H1 (cell line): ENCODE measurements around the gene AMPH. TPM values are rescaled to one million over a fixed set of nuclear protein-coding genes. Genes with fewer than 3 reads are reported as not detected.

Experiments used
- CBX5 ChIP-seq: fragments of 300-800, 300-1000 bp; sonication (generic); IDR thresholded peaks from 2 replicates; pipeline ENCODE4 v1.7.1; 2016; ENCODE audit warnings: antibody characterized with exemption, low read length, low read depth
- CHD1 ChIP-seq: IDR thresholded peaks from 2 replicates; pipeline ENCODE4 v1.6.1; 2012; ENCODE audit warnings: low read depth, low read length, improper control_type of control experiment
- CTBP2 ChIP-seq: IDR thresholded peaks from 2 replicates; pipeline ENCODE4 v1.7.0; 2011; ENCODE audit warnings: borderline replicate concordance, mild to moderate bottlenecking, moderate library complexity, mixed read lengths, low read length; ENCODE audit not compliant: insufficient read depth, insufficient read length
- EGR1 ChIP-seq: IDR thresholded peaks from 2 replicates; pipeline ENCODE4 v1.6.1; 2011; ENCODE audit warnings: low read depth, low read length, borderline replicate concordance
- GTF2F1 ChIP-seq: IDR thresholded peaks from 2 replicates; pipeline ENCODE4 v1.6.1; 2012; ENCODE audit warnings: low read depth, low read length, improper control_type of control experiment, borderline replicate concordance
- KDM1A ChIP-seq: fragments of 200-600, 300-600 bp; sonication (generic); IDR thresholded peaks from 2 replicates; pipeline ENCODE4 v1.7.1; 2016; ENCODE audit warnings: mild to moderate bottlenecking, low read length, borderline replicate concordance
- KDM4A ChIP-seq: IDR thresholded peaks from one replicate; pipeline ENCODE4 v1.7.1; 2012; ENCODE audit warnings: low read depth, mild to moderate bottlenecking, moderate library complexity, low read length, inconsistent platforms; ENCODE audit not compliant: severe bottlenecking
- KDM5A ChIP-seq: fragments of 200-600 bp; IDR thresholded peaks from 2 replicates; pipeline ENCODE4 v1.7.1; 2012; ENCODE audit warnings: mild to moderate bottlenecking, low read length, inconsistent platforms, mixed read lengths
- POLR2A ChIP-seq, 2 experiments: IDR thresholded peaks; 1 replicate in 1 of 2; 2 replicates in 1 of 2; pipeline ENCODE4 v1.6.1; 2011; ENCODE audit warnings: low read depth in 2 of 2, low read length in 2 of 2, mild to moderate bottlenecking in 2 of 2; ENCODE audit errors: control extremely low read depth in 1 of 2
- RAD21 ChIP-seq, 2 experiments: IDR thresholded peaks in 1 of 2; conservative IDR thresholded peaks in 1 of 2; 2 replicates each; pipeline ENCODE4 v1.6.1; 2011; ENCODE audit warnings: low read depth in 2 of 2, low read length in 2 of 2, improper control_type of control experiment in 1 of 2, inconsistent platforms in 1 of 2, mild to moderate bottlenecking in 1 of 2, moderate library complexity in 1 of 2
- RXRA ChIP-seq: IDR thresholded peaks from 2 replicates; pipeline ENCODE4 v1.6.1; 2011; ENCODE audit warnings: low read depth, mild to moderate bottlenecking, low read length, moderate library complexity; ENCODE audit not compliant: insufficient read depth
- SAP30 ChIP-seq: fragments of 300-600 bp; sonication (generic); IDR thresholded peaks from 2 replicates; pipeline ENCODE4 v1.7.1; 2012; ENCODE audit warnings: low read length, moderate library complexity, mild to moderate bottlenecking, inconsistent platforms; ENCODE audit not compliant: insufficient read depth, insufficient replicate concordance
- SIRT6 ChIP-seq: IDR thresholded peaks from one replicate; pipeline ENCODE4 v1.7.1; 2012; ENCODE audit warnings: low read length, inconsistent platforms
- SP1 ChIP-seq: IDR thresholded peaks from 2 replicates; pipeline ENCODE4 v1.6.1; 2011; ENCODE audit warnings: low read depth, low read length
- SP4 ChIP-seq: IDR thresholded peaks from 2 replicates; pipeline ENCODE4 v1.6.1; 2012; ENCODE audit warnings: low read length, inconsistent platforms
- TEAD4 ChIP-seq: IDR thresholded peaks from 2 replicates; pipeline ENCODE4 v1.6.1; 2012; ENCODE audit warnings: low read depth, low read length, inconsistent platforms, mixed read lengths
- USF2 ChIP-seq: IDR thresholded peaks from 2 replicates; pipeline ENCODE4 v1.6.1; 2011; ENCODE audit warnings: low read length, improper control_type of control experiment
- polyA plus RNA-seq, 7 experiments: library from polyadenylated mRNA; depleted of rRNA in 3 of 7; stranded (reverse) in 5 of 7; unstranded in 2 of 7; fragments of >200 nt in 5 of 7; fragments of 200-250 nt in 2 of 7; gene quantifications; 1 replicate in 5 of 7; 2 replicates in 1 of 7; 4 replicates in 1 of 7; pipeline versions ENCODE4 v1.2.1 to v1.2.3, GENCODE V29; 2011 to 2013; ENCODE audit warnings: missing spikeins in 2 of 7, mixed read lengths in 2 of 7
- total RNA-seq: library from RNA; stranded (reverse); fragmentation: NEBNext Ultra II Directional; extraction: Animal tissue kit (Norgen Biotek cat#: 25700); gene quantifications from 2 replicates; pipeline ENCODE4 v1.2.1, GENCODE V29; 2021

AMPH gene
- total and polyA plus RNA-seq, 2 of the 8 experiments (the other 6 are each of a cell fraction or from before 2014, with no cell fraction given), result 7.3 to 12.2 TPM

- TF ChIP-seq POLR2A (IDR thresholded peaks at IDR 0.05; ENCODE audit: control extremely low read depth in 1 of 2, low read depth in 2 of 2, low read length in 2 of 2), result peak in 1 of 2 experiments; percentile 34; a peak in 1 of 3 replicates
- TF ChIP-seq KDM5A, result no peak
- no peak for TF ChIP-seq EGR1
- no peak for TF ChIP-seq SAP30
- TF ChIP-seq SP4, result no peak
- no peak for TF ChIP-seq CBX5
- TF ChIP-seq RAD21 (IDR thresholded peaks at IDR 0.05 in 1 of 2, conservative IDR thresholded peaks at IDR 0.05 in 1 of 2; ENCODE audit: low read depth in 2 of 2, low read length in 2 of 2), result peak; percentile 69 to 83
- TF ChIP-seq USF2, result no peak
- no peak for TF ChIP-seq SP1
- no peak for TF ChIP-seq CTBP2
- 0 out of 2 replicates have a peak, but pooled peaks have one; percentile 24 for TF ChIP-seq KDM1A
- no peak for TF ChIP-seq GTF2F1
- no peak for TF ChIP-seq TEAD4
- no peak for TF ChIP-seq SIRT6
- TF ChIP-seq KDM4A, result no peak
- TF ChIP-seq CHD1, result no peak
- TF ChIP-seq RXRA, result no peak
- TF ChIP-seq, all 59 proteins: peak for 11
Measured at GRCh38 chr7:38335492-38336147, 295.6 kb downstream of the AMPH start (continued).
